IMR-90 (cell line): Measurements from ENCODE around the gene RARB.

Experiments used
- BHLHE40 ChIP-seq: fragments of 150-350 bp; IDR thresholded peaks from 2 replicates; pipeline ENCODE4 v1.6.1; 2016; ENCODE audit warnings: mild to moderate bottlenecking, low read depth, low read length
- CEBPB ChIP-seq: IDR thresholded peaks from 2 replicates; pipeline ENCODE4 v1.6.1; 2012; ENCODE audit warnings: low read depth, low read length, improper control_type of control experiment
- FOS ChIP-seq: fragments of 150-350 bp; IDR thresholded peaks from 2 replicates; pipeline ENCODE4 v1.6.1; 2016; ENCODE audit warnings: low read depth, low read length
- MAFK ChIP-seq: IDR thresholded peaks from 2 replicates; pipeline ENCODE4 v1.6.1; 2012; ENCODE audit warnings: low read depth, low read length, improper control_type of control experiment
- MAZ ChIP-seq: IDR thresholded peaks from 2 replicates; pipeline ENCODE4 v1.6.1; 2012; ENCODE audit warnings: low read depth, mild to moderate bottlenecking, low read length, improper control_type of control experiment, moderate library complexity, borderline replicate concordance
- RAD21 ChIP-seq: IDR thresholded peaks from 2 replicates; pipeline ENCODE4 v1.6.1; 2012; ENCODE audit warnings: low read length, improper control_type of control experiment
- RFX5 ChIP-seq: IDR thresholded peaks from 2 replicates; pipeline ENCODE4 v1.8.0; 2012; ENCODE audit warnings: low read depth, mild to moderate bottlenecking, low read length, moderate library complexity
- TF ChIP-seq, protein P1 (sequence below): fragments of 150-350 bp; IDR thresholded peaks from 2 replicates; pipeline ENCODE4 v1.6.1; 2017; ENCODE audit warnings: mild to moderate bottlenecking, antibody characterized with exemption, low read length, low read depth
- TF ChIP-seq, protein P2 (sequence below): conservative IDR thresholded peaks from 2 replicates; pipeline ENCODE4 v1.5.1; 2012; ENCODE audit warnings: mild to moderate bottlenecking, low read depth, low read length, improper control_type of control experiment

DNA sequence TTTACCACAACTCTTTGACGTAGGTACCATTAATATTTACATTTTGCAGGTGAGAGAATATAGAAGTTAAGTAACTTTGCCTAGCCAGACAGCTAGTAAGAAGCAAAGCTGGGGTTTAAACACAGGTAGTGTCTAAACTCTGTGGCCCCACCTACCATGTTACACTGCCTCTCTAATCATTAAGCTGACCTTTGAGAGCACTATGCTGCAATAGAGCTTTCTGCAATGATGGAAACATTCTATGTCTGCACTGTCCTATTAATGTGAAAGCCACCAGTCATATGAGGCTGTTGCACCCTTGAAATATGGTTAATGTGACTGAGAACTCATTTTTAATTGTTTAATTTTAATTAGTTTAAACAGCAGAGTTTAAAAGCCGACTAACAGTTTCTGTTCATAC lies 6.3 kb upstream of the RARB start:
- TF ChIP-seq, protein P1, sequence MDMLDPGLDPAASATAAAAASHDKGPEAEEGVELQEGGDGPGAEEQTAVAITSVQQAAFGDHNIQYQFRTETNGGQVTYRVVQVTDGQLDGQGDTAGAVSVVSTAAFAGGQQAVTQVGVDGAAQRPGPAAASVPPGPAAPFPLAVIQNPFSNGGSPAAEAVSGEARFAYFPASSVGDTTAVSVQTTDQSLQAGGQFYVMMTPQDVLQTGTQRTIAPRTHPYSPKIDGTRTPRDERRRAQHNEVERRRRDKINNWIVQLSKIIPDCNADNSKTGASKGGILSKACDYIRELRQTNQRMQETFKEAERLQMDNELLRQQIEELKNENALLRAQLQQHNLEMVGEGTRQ = no peak
- TF ChIP-seq CEBPB (no peak), BHLHE40 (no peak), RAD21 (no peak), FOS (no peak), MAFK (no peak), MAZ (no peak), RFX5 (no peak)
- TF ChIP-seq, protein P2, sequence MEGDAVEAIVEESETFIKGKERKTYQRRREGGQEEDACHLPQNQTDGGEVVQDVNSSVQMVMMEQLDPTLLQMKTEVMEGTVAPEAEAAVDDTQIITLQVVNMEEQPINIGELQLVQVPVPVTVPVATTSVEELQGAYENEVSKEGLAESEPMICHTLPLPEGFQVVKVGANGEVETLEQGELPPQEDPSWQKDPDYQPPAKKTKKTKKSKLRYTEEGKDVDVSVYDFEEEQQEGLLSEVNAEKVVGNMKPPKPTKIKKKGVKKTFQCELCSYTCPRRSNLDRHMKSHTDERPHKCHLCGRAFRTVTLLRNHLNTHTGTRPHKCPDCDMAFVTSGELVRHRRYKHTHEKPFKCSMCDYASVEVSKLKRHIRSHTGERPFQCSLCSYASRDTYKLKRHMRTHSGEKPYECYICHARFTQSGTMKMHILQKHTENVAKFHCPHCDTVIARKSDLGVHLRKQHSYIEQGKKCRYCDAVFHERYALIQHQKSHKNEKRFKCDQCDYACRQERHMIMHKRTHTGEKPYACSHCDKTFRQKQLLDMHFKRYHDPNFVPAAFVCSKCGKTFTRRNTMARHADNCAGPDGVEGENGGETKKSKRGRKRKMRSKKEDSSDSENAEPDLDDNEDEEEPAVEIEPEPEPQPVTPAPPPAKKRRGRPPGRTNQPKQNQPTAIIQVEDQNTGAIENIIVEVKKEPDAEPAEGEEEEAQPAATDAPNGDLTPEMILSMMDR = no peak
